Fibroblast of lung (primary cell): Measurements from ENCODE around the gene SIRT2.

Experiments
- CTCF ChIP-seq, 2 donors: IDR thresholded peaks in 1 of 2; conservative IDR thresholded peaks in 1 of 2; 1 replicate in 1 of 2; 2 replicates in 1 of 2; pipeline ENCODE4 v1.5.1; 2011 to 2012; ENCODE audit warnings: low read length in 2 of 2, control low read depth in 1 of 2, inconsistent platforms in 1 of 2, low read depth in 1 of 2, mild to moderate bottlenecking in 1 of 2
- EZH2 ChIP-seq: IDR thresholded peaks from 2 replicates; pipeline ENCODE4 v1.5.1; 2012; ENCODE audit warnings: low read length, control low read depth, mild to moderate bottlenecking; ENCODE audit errors: missing control alignments

- TF ChIP-seq CTCF (conservative IDR thresholded peaks at IDR 0.05 in 1 of 2, IDR thresholded peaks at IDR 0.05 in 1 of 2; ENCODE audit: low read depth in 1 of 2, low read length in 2 of 2) (no peak), EZH2 (no peak)
Measured at GRCh38 chr19:38946229-38947010, 47.0 kb upstream of the SIRT2 start.
